Cardiac septum (tissue), 1 donor: Measurements from ENCODE around the gene FBXL16. TPM values are rescaled to one million over a fixed set of nuclear protein-coding genes. Genes with fewer than 3 reads are reported as not detected.

Experiments used
- DNase-seq: peaks from one replicate; pipeline ENCODE4 v3.0.0-alpha.2; 2020; ENCODE audit warnings: low spot score
- intact Hi-C: fragments of 100-400 bp; cut with DNase I; formaldehyde crosslinking; loops from one replicate; pipeline ENCODE4 v1.14.0; 2022
- total RNA-seq: library from RNA; stranded (reverse); fragmentation: NEBNext Ultra II Directional; extraction: Animal tissue kit (Norgen Biotek cat#: 25700); gene quantifications from one replicate; pipeline ENCODE4 v1.2.1, GENCODE V29; 2021
- donor health status: DM: no; HTN: no; CAD: no.

The FBXL16 gene
- total RNA-seq, 1 donor from 2014 or later: 1.5 TPM

GRCh38 chr16:683396-684070 lies 22.1 kb downstream of the FBXL16 start:
- no peak for DNase-seq
- intact Hi-C loops: no loop called here

- DNase-seq: no peak
- intact Hi-C loops: no loop called here
Observed at GRCh38 chr16:682493-683395, 22.9 kb downstream of the FBXL16 start.

DNA sequence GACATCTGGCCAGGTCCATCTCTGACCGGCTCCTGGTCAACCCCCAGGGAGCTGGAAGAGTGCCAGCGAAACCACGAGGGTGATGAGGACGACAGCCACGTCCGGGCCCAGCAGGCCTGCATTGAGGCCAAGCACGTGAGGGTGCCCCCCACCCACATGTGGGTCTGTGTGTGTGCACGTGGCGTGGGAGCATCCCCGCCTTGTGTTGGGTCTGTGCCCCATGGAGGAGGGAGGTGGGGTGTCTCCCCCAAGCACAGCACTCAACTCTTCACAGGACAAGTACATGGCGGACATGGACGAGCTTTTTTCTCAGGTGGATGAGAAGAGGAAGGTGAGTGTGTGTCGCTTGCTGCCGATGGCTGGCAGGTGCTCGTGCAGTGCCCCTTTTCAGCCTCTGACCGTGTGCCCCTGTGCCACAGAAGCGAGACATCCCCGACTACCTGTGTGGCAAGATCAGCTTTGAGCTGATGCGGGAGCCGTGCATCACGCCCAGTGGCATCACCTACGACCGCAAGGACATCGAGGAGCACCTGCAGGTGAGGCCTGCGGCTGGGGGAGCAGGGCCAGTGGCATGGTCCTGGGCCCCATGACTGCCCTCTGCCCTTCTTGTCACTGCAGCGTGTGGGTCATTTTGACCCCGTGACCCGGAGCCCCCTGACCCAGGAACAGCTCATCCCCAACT lies 23.7 kb downstream of the FBXL16 start:
- intact Hi-C loops: no loop called here
- no peak for DNase-seq

GRCh38 chr16:680967-681745 lies 24.4 kb downstream of the FBXL16 start:
- intact Hi-C loops: no loop called here
- no peak for DNase-seq

DNA sequence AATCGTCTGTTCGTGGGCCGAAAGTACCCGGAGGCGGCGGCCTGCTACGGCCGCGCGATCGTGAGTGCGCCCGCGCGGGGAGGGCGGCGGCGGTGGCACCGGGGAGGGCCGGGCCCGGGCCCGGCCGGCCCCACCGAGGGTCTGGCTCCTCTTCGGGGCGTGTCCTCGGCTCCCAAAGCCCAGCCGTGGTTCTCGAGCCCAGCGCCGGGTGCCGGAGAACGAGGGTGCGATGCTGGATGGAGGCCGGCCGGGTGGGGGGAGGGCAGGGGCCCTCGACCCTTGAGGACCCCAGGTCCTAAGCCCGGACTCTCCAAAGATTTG lies 25.0 kb downstream of the FBXL16 start:
- intact Hi-C loops: no loop called here
- DNase-seq: no peak

- DNase-seq: peak; percentile 94
- intact Hi-C loops: no loop called here
Observed at GRCh38 chr16:679814-680624, 25.6 kb downstream of the FBXL16 start, which contains the start of gene STUB1. TSS of gene STUB1 (plus strand) at chr16:680410. CDS start at chr16:680526, 116 bp downstream.

DNA sequence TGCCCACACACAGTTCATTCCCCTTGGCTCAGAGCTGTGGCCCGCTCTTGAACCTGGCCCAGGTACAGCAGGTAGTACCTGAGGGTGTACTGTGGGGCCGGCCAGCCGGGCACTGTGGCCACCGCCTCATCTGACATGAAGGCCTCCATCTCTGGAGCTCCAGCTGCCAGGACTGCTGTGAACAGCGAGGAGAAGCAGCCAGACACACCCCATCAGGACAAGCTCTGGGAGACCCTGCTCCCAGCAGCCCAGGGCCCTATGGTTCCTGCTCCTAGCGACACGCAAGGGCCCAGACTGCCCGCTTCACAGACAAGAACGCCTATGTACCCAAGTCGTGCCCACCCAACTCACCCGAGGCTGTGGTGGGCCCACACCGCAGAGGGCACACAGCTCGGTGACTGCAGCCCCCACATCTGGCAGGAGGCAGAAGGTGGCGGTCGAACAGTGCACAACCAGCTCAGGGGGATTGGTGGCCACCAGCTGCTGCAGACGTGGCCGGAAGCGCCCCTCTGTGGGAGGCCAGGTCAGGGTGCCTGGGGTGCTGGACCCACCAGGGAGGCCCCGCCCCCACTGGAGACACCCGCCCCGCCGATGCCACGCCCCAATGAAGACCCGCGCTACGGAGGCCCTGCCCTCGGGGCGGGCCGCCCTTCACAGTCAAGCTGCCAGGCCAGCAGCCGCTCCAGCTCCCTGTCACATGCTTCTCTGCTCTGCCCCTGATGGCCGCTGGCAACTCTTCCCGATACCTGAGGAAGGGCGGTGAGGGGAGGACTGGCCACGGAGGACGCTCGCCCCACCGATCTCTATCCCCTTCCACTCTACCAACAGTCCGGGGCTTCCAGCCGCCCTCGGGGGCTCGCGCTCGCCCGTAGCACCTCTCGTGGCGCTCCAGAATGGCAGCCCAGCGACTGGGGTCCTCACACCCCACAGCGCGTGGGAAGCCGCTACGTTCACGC lies 26.5 kb downstream of the FBXL16 start:
- intact Hi-C loops: no loop called here
- DNase-seq: peak; percentile 87

- intact Hi-C loops: no loop called here
- no peak for DNase-seq
Observed at GRCh38 chr16:678209-678857, 27.3 kb downstream of the FBXL16 start.

DNA sequence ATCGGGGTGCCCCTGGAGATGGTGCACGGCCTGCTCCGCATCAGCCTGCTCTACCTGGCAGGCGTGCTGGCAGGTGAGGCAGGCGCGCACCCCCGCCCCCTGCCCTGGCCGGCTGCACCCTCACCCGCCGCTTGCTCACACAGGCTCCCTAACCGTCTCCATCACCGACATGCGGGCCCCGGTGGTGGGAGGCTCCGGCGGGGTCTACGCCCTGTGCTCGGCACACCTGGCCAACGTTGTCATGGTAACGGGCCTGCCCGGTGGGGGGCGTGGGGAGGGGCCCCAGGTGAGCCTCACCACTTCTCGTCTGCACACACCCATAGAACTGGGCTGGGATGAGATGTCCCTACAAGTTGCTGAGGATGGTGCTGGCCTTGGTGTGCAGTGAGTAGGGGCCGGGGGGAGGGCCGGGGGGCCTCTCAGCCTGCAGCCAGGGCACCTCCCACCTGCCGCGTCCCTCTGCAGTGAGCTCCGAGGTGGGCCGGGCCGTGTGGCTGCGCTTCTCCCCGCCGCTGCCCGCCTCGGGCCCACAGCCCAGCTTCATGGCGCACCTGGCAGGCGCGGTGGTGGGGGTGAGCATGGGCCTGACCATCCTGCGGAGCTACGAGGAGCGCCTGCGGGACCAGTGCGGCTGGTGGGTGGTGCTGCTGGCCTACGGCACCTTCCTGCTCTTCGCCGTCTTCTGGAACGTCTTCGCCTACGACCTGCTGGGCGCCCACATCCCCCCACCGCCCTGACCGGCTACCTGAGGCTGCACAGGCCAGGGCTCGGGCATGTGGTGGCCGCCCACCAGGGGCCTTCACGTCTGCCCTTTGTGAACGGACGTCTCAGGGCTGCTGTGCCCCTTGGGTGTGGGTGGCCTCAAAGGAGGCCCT lies 28.0 kb downstream of the FBXL16 start:
- intact Hi-C loops: no loop called here
- no peak for DNase-seq

DNA sequence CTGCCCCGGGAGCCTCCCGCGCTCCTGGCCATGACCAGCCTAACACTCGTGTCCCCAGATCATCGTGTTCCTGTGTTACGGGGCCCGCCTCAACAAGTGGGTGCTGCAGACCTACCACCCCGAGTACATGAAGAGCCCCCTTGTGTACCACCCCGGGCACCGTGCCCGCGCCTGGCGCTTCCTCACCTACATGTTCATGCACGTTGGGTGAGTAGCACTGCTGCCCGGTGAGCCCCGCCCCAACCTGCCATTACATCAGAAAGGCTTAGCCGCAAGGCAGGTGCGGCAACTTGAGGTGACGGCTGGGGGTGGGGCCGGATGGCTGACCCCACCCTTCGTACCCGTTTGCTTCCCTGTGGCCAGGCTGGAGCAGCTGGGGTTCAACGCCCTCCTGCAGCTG lies 28.7 kb downstream of the FBXL16 start:
- DNase-seq: no peak
- intact Hi-C loops: no loop called here

DNA sequence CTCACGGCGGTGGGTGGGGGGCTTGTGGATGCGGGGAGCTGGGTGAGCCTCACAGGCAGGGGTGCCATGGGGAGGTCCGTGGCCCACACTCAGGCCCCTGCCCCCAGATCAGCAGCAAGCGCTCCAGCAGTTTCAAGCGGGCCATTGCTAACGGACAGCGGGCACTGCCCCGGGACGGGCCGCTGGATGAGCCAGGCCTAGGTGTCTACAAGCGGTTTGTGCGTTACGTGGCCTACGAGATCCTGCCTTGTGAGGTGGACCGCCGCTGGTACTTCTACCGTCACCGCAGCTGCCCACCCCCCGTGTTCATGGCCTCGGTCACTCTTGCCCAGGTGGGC lies 29.1 kb downstream of the FBXL16 start:
- no peak for DNase-seq
- intact Hi-C loops: no loop called here

DNA sequence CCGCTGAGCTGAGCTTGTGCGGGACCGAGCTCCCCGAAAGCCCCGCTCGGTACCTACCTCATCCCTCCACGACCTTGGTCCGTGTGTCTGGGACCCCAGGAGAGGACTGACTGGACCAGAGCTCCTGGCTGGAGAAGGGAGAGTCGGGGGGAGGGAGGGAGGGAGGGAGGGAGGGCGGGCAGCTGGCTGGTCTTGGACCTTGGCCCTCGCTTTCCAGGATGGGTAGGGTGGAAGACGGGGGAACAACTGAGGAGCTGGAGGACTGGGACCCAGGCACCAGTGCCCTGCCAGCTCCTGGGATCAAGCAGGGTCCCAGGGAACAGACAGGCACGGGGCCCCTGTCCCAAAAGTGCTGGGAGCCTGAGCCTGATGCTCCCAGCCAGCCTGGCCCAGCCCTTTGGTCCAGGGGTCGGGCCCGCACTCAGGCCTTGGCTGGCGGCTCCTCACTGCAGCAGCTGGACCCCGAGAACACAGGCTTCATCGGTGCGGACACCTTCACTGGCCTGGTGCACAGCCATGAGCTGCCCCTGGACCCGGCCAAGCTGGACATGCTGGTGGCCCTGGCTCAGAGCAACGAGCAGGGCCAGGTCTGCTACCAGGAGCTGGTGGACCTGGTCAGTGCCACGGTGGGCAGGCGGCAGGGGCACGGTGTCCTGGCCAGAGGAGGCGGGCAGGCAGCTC lies 29.6 kb downstream of the FBXL16 start:
- intact Hi-C loops: no loop called here
- DNase-seq: no peak

GRCh38 chr16:674968-675883 lies 30.4 kb downstream of the FBXL16 start, which contains the start of gene RHBDL1:
TSS of gene RHBDL1 (plus strand) at chr16:675671. CDS start at chr16:675791, 120 bp downstream.
- no peak for DNase-seq
- intact Hi-C loops: no loop called here

DNA sequence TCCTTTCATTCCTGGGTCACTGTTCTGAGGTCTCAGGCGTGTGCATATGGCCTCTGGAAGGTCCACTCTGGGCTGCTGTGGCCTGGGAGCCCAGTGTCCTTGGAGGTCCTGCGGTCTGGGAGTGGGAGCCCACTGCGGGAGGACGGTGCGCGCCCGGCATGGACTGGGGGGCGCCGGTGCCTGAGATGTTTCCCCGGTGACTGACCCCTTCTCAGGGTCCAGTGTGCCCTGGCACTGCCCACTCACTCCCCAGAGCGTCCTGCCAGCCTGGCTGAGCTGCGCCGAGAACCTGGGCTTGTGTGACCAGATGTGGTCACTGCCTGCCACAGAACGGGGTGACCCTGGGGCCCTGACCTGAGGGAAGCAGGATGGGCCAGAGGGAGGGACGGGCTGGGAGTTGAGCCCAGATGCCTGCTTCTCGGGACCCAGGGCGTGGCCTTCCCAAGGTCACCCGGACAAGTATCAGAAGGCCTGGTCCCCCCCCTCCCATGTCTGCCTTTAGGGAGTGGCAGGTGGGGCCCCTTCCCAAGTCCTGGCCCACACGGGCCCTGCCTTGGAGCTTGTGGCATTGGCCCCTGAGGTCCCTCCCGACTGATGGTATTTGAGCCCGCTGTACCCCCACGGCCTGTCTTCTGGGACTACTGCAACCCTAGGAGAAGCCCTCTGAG lies 31.3 kb downstream of the FBXL16 start:
- intact Hi-C loops: no loop called here
- DNase-seq: no peak
